Astrocyte of the cerebellum (primary cell): Measurements from ENCODE around the gene PAX7.

ENCODE experiments used
- DNase-seq: peaks from one replicate; pipeline ENCODE4 v3.0.0-alpha.2; 2011; ENCODE audit warnings: low read depth
- H3K4me3 ChIP-seq: 2 replicates; pipeline ENCODE4 v1.5.1; 2011; ENCODE audit warnings: mild to moderate bottlenecking, low read depth, low read length, moderate library complexity
- CTCF ChIP-seq: IDR thresholded peaks from 2 replicates; pipeline ENCODE4 v1.5.1; 2012; ENCODE audit warnings: low read length, low read depth, moderate library complexity, mild to moderate bottlenecking; ENCODE audit errors: missing control alignments
- in situ Hi-C: cut with HindIII; loops from 2 replicates; pipeline ENCODE4 v1.10.0; 2017; ENCODE audit warnings: low sequenced_read_pairs

Gene PAX7

GRCh38 chr1:18637511-18637960 is 6.9 kb downstream of the PAX7 start:
- H3K4me3 ChIP-seq = no peak overlapping the region
- in situ Hi-C loops = no loop called here
- no peak for TF ChIP-seq CTCF
- no peak for DNase-seq

- H3K4me3 ChIP-seq = no peak overlapping the region
- in situ Hi-C loops = no loop called here
- TF ChIP-seq CTCF = no peak
- DNase-seq = no peak
Observed at GRCh38 chr1:18637962-18638834, 7.6 kb downstream of the PAX7 start.

GRCh38 chr1:18638835-18639364 is 8.3 kb downstream of the PAX7 start:
- no peak for DNase-seq
- no peak for TF ChIP-seq CTCF
- in situ Hi-C loops = no loop called here
- no peak overlapping the region for H3K4me3 ChIP-seq

GRCh38 chr1:18639368-18640055 is 8.9 kb downstream of the PAX7 start:
- TF ChIP-seq CTCF = no peak

GRCh38 chr1:18640228-18641004 is 9.8 kb downstream of the PAX7 start:
- DNase-seq = no peak
- H3K4me3 ChIP-seq = no peak overlapping the region
- no peak for TF ChIP-seq CTCF
- in situ Hi-C loops = no loop called here

More at GRCh38 chr1:18639368-18640055, 8.9 kb downstream of the PAX7 start:
- H3K4me3 ChIP-seq = no peak overlapping the region
- in situ Hi-C loops = no loop called here
- no peak for DNase-seq
